Liver (tissue), 4 donors: ENCODE measurements around the gene HIBADH. TPM values are rescaled to one million over a fixed set of nuclear protein-coding genes. Genes with fewer than 3 reads are reported as not detected.

Source experiments
- polyA plus RNA-seq, 2 donors: library from polyadenylated mRNA; stranded (reverse) in 1 of 2; unstranded in 1 of 2; fragments of 200-250 nt in 1 of 2; fragments of >200 nt in 1 of 2; fragmentation: Nextera tagmentation in 1 of 2; extraction: Ambion mirVana in 1 of 2; gene quantifications; one replicate each; pipeline versions ENCODE4 v1.2.1 to v1.2.3, GENCODE V29; 2013 to 2015
- total RNA-seq, 2 donors: library from RNA; depleted of rRNA; stranded (reverse); fragments of >200 nt; gene quantifications; one replicate each; pipeline ENCODE4 v1.2.3, GENCODE V29; 2014
- donor health status: healthy.
- donor health status: healthy.
- donor health status: healthy.

HIBADH gene
- total and polyA plus RNA-seq, 4 donors, result 27.7 to 78.9 (median 58.2) TPM

Other genes starting within 250 kb of the HIBADH start
- 10 to 100 TPM; 55.0 to 57.1 TPM for gene TAX1BP1, start 77.3 kb upstream of the HIBADH start, total RNA-seq
- 10 to 100 TPM; 35.7 to 50.9 TPM for gene TAX1BP1, start 77.3 kb upstream of the HIBADH start, polyA plus RNA-seq